Right atrium auricular region (tissue), 2 donors: Measurements from ENCODE around the gene NOL4L. TPM values are rescaled to one million over a fixed set of nuclear protein-coding genes. Genes with fewer than 3 reads are reported as not detected.

Source experiments
- DNase-seq: peaks from one replicate; pipeline ENCODE4 v3.0.0-alpha.2; 2019; ENCODE audit warnings: low spot score
- H3K27ac ChIP-seq, 2 donors: fragments of 200-600 bp; sonication (generic); 1 replicate in 1 of 2; 2 replicates in 1 of 2; pipeline ENCODE4 v1.5.1; 2016 to 2019
- H3K27me3 ChIP-seq, 2 donors: fragments of 200-600 bp; sonication (generic); one replicate each; pipeline versions ENCODE4 v1.5.1 to v1.6.0; 2017 to 2019
- H3K36me3 ChIP-seq: fragments of 200-600 bp; sonication (generic); one replicate; pipeline ENCODE4 v1.5.1; 2016
- H3K4me1 ChIP-seq, 2 donors: fragments of 200-600 bp; sonication (generic); one replicate each; pipeline versions ENCODE4 v1.5.1 to v1.6.0; 2017 to 2019
- H3K4me3 ChIP-seq, 2 donors: fragments of 200-600 bp; sonication (generic); 1 replicate in 1 of 2; 2 replicates in 1 of 2; pipeline ENCODE4 v1.5.1; 2017 to 2019; ENCODE audit warnings: mild to moderate bottlenecking in 1 of 2, moderate library complexity in 1 of 2
- H3K9me3 ChIP-seq, 2 donors: fragments of 200-600 bp; sonication (generic); one replicate each; pipeline ENCODE4 v1.5.1; 2019
- total RNA-seq, 2 donors: library from RNA; depleted of rRNA; stranded (reverse); fragments of >200 nt; gene quantifications; one replicate each; pipeline ENCODE4 v1.1.0, GENCODE V29; 2016
- TF ChIP-seq, protein P1 (sequence below), 2 donors: fragments of 200-600 bp; sonication (generic); IDR thresholded peaks; one replicate each; pipeline ENCODE4 v1.5.1; 2019; ENCODE audit warnings: antibody characterized with exemption in 2 of 2

Gene NOL4L
- total RNA-seq, 2 donors from 2014 or later: 7.6 to 10.4 TPM

DNA sequence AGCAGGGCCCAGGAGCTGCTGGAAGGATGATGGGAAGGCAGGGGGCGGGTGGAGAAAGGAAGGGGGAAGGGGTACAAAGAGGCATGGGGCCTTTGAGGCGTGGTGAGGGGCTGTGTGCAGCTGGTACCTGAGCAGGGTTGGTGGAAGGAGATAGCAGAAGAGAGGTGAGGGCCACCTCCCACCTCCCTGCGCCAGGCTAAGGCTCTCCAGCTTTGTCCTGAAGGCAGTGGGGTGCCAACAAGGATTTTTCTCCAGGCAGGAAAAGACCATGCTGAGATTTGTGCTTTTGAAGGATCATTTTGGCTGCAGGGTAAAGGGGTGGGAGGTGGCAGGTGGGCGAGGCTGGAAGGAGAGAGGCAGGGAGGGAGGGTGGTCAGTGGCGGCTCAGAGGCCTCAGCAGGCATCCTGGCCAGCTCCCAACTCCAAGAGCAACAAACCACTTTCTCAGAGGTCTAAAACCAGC, 40.8 kb downstream of the NOL4L start:
- Histone ChIP-seq H3K36me3 (no peaks in the 10 kb centered on the region), H3K27me3 (no peaks in the 10 kb centered on the region), H3K27ac (no peak overlapping the region), H3K4me1 (peaks cover 0 to 14% of the 10 kb centered on the region in 2 donors), H3K4me3 (no peak overlapping the region), H3K9me3 (no peaks in the 10 kb centered on the region)
- TF ChIP-seq, protein P1, sequence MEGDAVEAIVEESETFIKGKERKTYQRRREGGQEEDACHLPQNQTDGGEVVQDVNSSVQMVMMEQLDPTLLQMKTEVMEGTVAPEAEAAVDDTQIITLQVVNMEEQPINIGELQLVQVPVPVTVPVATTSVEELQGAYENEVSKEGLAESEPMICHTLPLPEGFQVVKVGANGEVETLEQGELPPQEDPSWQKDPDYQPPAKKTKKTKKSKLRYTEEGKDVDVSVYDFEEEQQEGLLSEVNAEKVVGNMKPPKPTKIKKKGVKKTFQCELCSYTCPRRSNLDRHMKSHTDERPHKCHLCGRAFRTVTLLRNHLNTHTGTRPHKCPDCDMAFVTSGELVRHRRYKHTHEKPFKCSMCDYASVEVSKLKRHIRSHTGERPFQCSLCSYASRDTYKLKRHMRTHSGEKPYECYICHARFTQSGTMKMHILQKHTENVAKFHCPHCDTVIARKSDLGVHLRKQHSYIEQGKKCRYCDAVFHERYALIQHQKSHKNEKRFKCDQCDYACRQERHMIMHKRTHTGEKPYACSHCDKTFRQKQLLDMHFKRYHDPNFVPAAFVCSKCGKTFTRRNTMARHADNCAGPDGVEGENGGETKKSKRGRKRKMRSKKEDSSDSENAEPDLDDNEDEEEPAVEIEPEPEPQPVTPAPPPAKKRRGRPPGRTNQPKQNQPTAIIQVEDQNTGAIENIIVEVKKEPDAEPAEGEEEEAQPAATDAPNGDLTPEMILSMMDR (IDR thresholded peaks at IDR 0.05): no peak
- DNase-seq: no peak

DNA sequence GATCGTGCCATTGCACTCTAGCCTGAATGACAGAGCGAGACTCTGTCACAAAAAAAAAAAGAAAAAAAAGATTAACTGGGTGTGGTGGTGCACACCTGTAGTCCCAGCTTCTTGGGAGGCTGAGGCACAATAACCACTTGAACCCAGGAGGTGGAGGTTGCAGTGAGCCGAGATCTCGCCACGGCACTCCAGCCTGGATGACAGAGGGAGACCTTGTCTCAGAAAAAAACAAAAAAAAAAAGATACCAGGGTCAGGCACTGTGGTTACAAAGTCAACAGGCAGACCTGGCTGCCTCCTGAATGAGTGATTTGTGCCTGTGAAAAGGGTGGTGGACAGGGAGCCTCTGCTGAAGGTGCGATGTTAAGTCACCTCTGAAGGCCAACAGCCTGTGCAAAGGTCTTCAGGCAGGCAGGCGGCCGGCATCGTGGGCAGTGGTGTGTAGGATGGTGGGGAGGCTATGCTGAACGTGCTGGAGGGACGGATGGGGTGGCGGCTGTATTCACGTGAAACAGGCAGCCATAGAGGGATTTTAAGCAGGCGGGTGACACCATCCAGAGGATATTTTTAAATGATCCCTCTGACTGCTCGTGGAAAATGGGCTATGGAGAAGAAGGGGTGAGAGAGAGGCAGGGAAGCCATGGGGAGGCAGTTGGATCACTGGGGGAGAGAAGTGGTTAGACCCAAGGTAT, 41.4 kb downstream of the NOL4L start:
- TF ChIP-seq, protein P1 (IDR thresholded peaks at IDR 0.05): no peak
- Histone ChIP-seq H3K27me3 (no peaks in the 10 kb centered on the region), H3K4me1 (peaks cover 0 to 20% of the 10 kb centered on the region in 2 donors), H3K36me3 (no peaks in the 10 kb centered on the region), H3K4me3 (no peak overlapping the region), H3K9me3 (no peaks in the 10 kb centered on the region), H3K27ac (no peak overlapping the region)
- no peak for DNase-seq

DNA sequence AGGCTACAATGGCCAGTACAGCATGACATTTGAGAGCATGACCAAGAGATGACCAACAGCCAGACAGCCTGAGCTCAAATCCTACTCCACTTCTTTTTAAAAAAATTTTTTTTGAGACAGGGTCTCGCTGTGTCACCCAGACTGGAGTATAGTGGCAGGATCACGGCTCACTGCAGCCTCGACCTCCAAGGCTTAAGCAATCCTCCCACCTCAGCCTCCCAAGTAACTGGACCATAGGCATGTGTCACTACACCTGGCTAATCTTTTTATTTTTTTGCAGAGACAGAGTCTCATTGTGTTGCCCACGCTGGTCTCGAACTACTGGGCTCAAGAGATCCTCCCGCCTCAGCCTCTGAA, 42.9 kb downstream of the NOL4L start:
- Histone ChIP-seq H3K4me3 (no peak overlapping the region), H3K27ac (no peak overlapping the region), H3K36me3 (no peaks in the 10 kb centered on the region), H3K27me3 (no peaks in the 10 kb centered on the region), H3K4me1 (peaks cover 0 to 35% of the 10 kb centered on the region in 2 donors), H3K9me3 (no peaks in the 10 kb centered on the region)
- TF ChIP-seq, protein P1 (IDR thresholded peaks at IDR 0.05): no peak
- no peak for DNase-seq

DNA sequence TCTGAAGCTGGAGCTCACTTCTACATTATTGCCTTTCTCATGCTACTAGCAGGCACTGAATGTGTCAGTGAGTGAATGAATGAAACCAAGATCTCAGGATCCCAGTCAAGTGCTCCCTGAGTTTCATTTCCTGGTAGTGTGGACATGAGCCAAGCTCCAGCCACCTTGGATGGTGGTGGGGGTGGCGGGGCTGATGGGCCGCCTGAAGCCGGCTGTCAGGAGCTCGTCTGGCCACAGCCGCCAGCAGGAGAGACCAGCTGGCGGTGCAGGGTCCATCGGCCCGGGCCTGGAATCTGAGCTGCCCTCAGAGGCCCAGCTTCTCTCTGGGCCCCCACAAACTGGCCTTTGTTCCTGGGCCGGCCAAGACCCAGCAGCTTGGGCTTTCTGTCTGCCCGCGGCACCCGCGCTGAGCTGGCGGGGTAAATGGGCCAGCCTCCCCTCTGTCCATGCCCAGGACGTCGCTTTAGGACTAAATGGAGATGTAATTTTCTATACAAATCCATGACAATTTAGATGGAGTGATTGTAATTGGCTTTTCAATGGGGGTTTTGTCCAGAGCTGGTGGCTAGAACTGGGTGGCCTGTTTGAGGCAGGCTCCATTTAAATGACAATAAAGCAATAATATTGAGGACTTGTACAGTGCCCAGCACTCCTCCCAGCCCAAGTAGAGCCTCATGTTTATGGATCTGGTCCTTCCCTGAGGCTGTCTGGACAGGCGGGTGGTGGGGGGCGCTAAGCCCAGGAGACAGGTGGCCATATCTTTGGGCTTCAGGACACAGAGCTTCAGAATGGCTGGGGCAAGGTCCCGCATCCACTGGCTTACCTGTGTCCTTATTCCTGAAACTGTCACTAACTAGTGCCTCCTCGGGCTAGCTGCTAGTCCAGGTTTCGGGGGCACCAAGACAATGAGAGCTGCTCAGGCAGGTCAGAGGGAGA, 43.5 kb downstream of the NOL4L start:
- Histone ChIP-seq H3K9me3 (no peaks in the 10 kb centered on the region), H3K4me1 (peaks cover 0 to 38% of the 10 kb centered on the region in 2 donors), H3K27ac (no peak overlapping the region), H3K36me3 (no peaks in the 10 kb centered on the region), H3K27me3 (no peaks in the 10 kb centered on the region), H3K4me3 (no peak overlapping the region)
- no peak for DNase-seq
- TF ChIP-seq, protein P1 (IDR thresholded peaks at IDR 0.05): no peak

DNA sequence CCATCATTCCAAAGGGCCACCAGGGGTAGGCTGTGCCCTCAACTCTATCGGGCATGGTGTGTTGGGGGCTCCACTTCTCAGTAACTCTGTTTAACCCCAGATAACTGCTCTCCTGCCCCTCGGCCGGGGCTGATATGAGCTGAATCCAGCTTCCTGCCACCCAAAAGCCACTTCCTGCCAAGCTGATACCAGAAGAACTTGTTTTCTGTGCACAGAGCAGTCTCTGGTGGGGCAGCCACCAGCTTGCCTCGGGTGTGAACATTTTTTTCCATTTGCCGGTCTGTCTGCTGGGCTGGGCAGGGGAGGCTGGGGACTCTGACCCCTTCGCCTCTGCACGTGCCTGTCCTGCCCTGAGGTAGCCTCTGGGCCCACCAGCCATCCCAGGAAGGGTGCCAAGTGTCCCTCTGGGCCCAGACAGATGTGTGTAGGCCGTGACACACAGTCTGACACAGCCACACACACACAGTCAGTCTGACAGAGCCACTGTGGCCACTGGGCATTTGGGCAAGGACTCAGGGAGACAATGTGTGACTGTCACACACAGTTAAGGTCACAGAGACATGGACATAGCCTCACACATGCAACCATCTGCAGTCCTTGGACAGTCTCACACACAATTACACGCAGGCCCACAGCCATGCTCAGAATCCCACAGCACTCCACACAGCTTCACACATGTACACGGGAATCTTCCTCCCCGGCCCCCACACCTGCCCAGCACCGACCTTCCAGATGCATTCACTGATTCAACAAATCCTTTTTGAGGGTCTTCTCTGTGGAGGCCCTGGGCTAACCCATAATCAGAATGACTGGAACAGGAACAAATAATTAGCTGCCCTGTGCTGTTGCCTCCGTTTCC, 45.1 kb downstream of the NOL4L start:
- TF ChIP-seq, protein P1 (IDR thresholded peaks at IDR 0.05): no peak
- Histone ChIP-seq H3K4me1 (peaks cover 0 to 44% of the 10 kb centered on the region in 2 donors), H3K27me3 (no peaks in the 10 kb centered on the region), H3K4me3 (no peak overlapping the region), H3K9me3 (no peaks in the 10 kb centered on the region), H3K36me3 (no peaks in the 10 kb centered on the region), H3K27ac (no peak overlapping the region)
- no peak for DNase-seq
